Measurements from ENCODE around the gene CRTC3. TPM values are rescaled to one million over a fixed set of nuclear protein-coding genes. Genes with fewer than 3 reads are reported as not detected.

CRTC3 gene
- total and polyA plus RNA-seq, 2 of the 4 experiments (the other 2 are of a cell fraction), result 4.7 to 14.8 TPM

DNA sequence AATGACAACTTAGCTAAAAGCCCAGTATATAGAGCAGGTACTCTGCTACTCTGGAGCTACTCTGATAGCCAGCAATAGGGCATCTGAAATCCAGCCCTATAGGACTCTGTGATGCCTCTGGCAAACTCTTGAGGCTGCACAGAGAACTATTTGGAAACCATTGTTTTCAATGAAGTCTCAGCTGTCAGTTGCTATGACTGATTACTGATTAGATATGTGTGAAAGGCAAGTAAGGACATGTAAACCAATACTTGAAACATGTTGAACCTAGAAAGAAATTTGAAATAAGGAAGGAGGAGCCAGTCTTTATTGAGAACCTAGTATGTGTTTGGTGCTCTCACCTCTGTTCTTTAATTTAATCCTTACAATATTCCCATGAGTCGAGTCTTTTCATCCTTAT lies 40.2 kb upstream of the CRTC3 start:
- Histone ChIP-seq H3K27ac (ENCODE audit: insufficient read depth, low read length) (no peak overlapping the region), H3K23ac (ENCODE audit: low read depth, low read length) (no peak overlapping the region), H4K8ac (ENCODE audit: low read depth in 2 of 2, low read length in 2 of 2) (no peak overlapping the region), H2BK15ac (ENCODE audit: low read depth, low read length) (no peak overlapping the region), H2BK120ac (ENCODE audit: low read depth, low read length) (no peak overlapping the region), H3K9me3 (ENCODE audit: control insufficient read depth, insufficient read depth, low read length) (no peaks in the 10 kb centered on the region), H3K79me1 (ENCODE audit: low read depth in 1 of 2, low read length in 2 of 2) (peaks cover 18 to 23% of the 10 kb centered on the region in 2 experiments), H3K9ac (ENCODE audit: low read depth, low read length) (no peak overlapping the region), H3K18ac (ENCODE audit: low read depth, low read length) (peak overlapping the region; percentile 55; the same call in 1 of the 2 replicates), H3K9me1 (ENCODE audit: insufficient read depth, low read length) (peaks cover 10% of the 10 kb centered on the region), H3K4me3 (ENCODE audit: insufficient read depth, low read depth, low read length) (no peak overlapping the region), H2BK20ac (ENCODE audit: low read depth, low read length) (no peak overlapping the region), H3K56ac (ENCODE audit: extremely low read depth, insufficient read depth, low read length) (no peak overlapping the region), H3K4ac (ENCODE audit: low read depth, low read length) (no peak overlapping the region), H3K14ac (replicated peaks; ENCODE audit: low read depth, low read length) (no peak overlapping the region), H4K20me1 (ENCODE audit: insufficient read depth, low read length) (no peaks in the 10 kb centered on the region), H4K91ac (ENCODE audit: insufficient read depth, low read depth, low read length) (no peak overlapping the region), H2AFZ (replicated peaks; ENCODE audit: low read length, poor library complexity) (no peak overlapping the region), H3K4me1 (ENCODE audit: control insufficient read depth, insufficient read depth, low read length) (peaks cover 4% of the 10 kb centered on the region), H3K36me3 (ENCODE audit: control insufficient read depth, insufficient read depth, low read length) (peaks cover 44% of the 10 kb centered on the region), H2AK9ac (replicated peaks; ENCODE audit: low read depth, low read length, poor library complexity) (no peak overlapping the region), H3K27me3 (ENCODE audit: control insufficient read depth, insufficient read depth, low read length) (no peaks in the 10 kb centered on the region), H3K4me2 (ENCODE audit: low read depth, low read length) (no peak overlapping the region), H2AK5ac (ENCODE audit: low read depth, low read length) (no peak overlapping the region), H2BK5ac (ENCODE audit: low read depth, low read length, poor library complexity, severe bottlenecking) (peak overlapping the region; percentile 24), H4K5ac (ENCODE audit: low read depth, low read length) (no peak overlapping the region)
- no TSS peak for BruUV-seq (replicated peaks)
- CTCF ChIA-PET, result interaction anchor here (0.8 to 1.2 kb wide), 2 partner anchors 9 to 170 kb away, joined by 3 to 4 read pairs; no protein-coding TSS in a partner anchor
- TF ChIP-seq MAFK (IDR thresholded peaks at IDR 0.05; ENCODE audit: low read depth, low read length) (no peak), CHD1 (IDR thresholded peaks at IDR 0.05; ENCODE audit: low read depth, low read length) (no peak), MAZ (IDR thresholded peaks at IDR 0.05; ENCODE audit: borderline replicate concordance, low read depth, low read length) (no peak), NFE2L2 (IDR thresholded peaks at IDR 0.05; ENCODE audit: low read depth, low read length) (no peak), FOS (IDR thresholded peaks at IDR 0.05; ENCODE audit: low read depth, low read length) (no peak), POLR2A (IDR thresholded peaks at IDR 0.05; ENCODE audit: low read depth, low read length) (no peak), RFX5 (IDR thresholded peaks at IDR 0.05; ENCODE audit: low read depth, low read length) (no peak), BHLHE40 (IDR thresholded peaks at IDR 0.05; ENCODE audit: low read depth, low read length) (no peak), RCOR1 (IDR thresholded peaks at IDR 0.05; ENCODE audit: insufficient replicate concordance, low read length) (no peak), SMC3 (IDR thresholded peaks at IDR 0.05; ENCODE audit: low read depth, low read length) (no peak)
- TF ChIP-seq, protein P1, sequence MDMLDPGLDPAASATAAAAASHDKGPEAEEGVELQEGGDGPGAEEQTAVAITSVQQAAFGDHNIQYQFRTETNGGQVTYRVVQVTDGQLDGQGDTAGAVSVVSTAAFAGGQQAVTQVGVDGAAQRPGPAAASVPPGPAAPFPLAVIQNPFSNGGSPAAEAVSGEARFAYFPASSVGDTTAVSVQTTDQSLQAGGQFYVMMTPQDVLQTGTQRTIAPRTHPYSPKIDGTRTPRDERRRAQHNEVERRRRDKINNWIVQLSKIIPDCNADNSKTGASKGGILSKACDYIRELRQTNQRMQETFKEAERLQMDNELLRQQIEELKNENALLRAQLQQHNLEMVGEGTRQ (IDR thresholded peaks at IDR 0.05; ENCODE audit: low read depth, low read length), result no peak
- TF ChIP-seq, protein P2, sequence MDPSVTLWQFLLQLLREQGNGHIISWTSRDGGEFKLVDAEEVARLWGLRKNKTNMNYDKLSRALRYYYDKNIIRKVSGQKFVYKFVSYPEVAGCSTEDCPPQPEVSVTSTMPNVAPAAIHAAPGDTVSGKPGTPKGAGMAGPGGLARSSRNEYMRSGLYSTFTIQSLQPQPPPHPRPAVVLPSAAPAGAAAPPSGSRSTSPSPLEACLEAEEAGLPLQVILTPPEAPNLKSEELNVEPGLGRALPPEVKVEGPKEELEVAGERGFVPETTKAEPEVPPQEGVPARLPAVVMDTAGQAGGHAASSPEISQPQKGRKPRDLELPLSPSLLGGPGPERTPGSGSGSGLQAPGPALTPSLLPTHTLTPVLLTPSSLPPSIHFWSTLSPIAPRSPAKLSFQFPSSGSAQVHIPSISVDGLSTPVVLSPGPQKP (IDR thresholded peaks at IDR 0.05; ENCODE audit: borderline replicate concordance, low read depth, low read length), result no peak
- TF ChIP-seq, protein P3, sequence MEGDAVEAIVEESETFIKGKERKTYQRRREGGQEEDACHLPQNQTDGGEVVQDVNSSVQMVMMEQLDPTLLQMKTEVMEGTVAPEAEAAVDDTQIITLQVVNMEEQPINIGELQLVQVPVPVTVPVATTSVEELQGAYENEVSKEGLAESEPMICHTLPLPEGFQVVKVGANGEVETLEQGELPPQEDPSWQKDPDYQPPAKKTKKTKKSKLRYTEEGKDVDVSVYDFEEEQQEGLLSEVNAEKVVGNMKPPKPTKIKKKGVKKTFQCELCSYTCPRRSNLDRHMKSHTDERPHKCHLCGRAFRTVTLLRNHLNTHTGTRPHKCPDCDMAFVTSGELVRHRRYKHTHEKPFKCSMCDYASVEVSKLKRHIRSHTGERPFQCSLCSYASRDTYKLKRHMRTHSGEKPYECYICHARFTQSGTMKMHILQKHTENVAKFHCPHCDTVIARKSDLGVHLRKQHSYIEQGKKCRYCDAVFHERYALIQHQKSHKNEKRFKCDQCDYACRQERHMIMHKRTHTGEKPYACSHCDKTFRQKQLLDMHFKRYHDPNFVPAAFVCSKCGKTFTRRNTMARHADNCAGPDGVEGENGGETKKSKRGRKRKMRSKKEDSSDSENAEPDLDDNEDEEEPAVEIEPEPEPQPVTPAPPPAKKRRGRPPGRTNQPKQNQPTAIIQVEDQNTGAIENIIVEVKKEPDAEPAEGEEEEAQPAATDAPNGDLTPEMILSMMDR (conservative IDR thresholded peaks at IDR 0.05; ENCODE audit: low read depth, low read length), result no peak
- POLR2A ChIA-PET (ENCODE audit: unreplicated experiment), result no interaction called here
- in situ Hi-C loops (cut with MboI; ENCODE audit: low sequenced_read_pairs), result no loop called here
- DNase-seq, result no peak
- no peak for ATAC-seq (ENCODE audit: low read depth)
- WGBS, 2 experiments (ENCODE audit: extremely low coverage in 2 of 2, insufficient read length in 1 of 2), result no CpG with 5 or more reads among the region's 1 CpG
- intact Hi-C loops (cut with micrococcal nuclease), result no loop called here
- dilution Hi-C loops (cut with HindIII; ENCODE audit: low sequenced_read_pairs, unreplicated experiment), result no loop called here
